Upper lobe of right lung (tissue), 1 donor: ENCODE results near the gene RDH13. TPM values are rescaled to one million over a fixed set of nuclear protein-coding genes. Genes with fewer than 3 reads are reported as not detected.

Source experiments
- ATAC-seq: fragments of 200-7000 bp; cut with Tn5 transposase; one replicate; pipeline ENCODE4 v1.9.1; 2020; ENCODE audit warnings: mild to moderate bottlenecking, moderate library complexity
- DNase-seq: peaks from one replicate; pipeline ENCODE4 v3.0.0-alpha.2; 2020
- H3K27ac ChIP-seq: fragments of 200-600 bp; one replicate; pipeline ENCODE4 v1.8.0; 2022
- H3K27me3 ChIP-seq: fragments of 200-600 bp; one replicate; pipeline ENCODE4 v1.8.0; 2022; ENCODE audit warnings: mild to moderate bottlenecking
- H3K36me3 ChIP-seq: fragments of 200-600 bp; one replicate; pipeline ENCODE4 v1.8.0; 2022
- H3K4me1 ChIP-seq: fragments of 200-600 bp; one replicate; pipeline ENCODE4 v1.8.0; 2022
- H3K4me3 ChIP-seq: fragments of 200-600 bp; one replicate; pipeline ENCODE4 v1.8.0; 2022; ENCODE audit warnings: mild to moderate bottlenecking
- H3K9me3 ChIP-seq: fragments of 200-600 bp; one replicate; pipeline ENCODE4 v1.8.0; 2022
- intact Hi-C: fragments of 100-400 bp; cut with DNase I; formaldehyde crosslinking; loops from one replicate; pipeline ENCODE4 v1.11.0; 2022
- total RNA-seq: library from RNA; stranded (reverse); fragmentation: NEBNext Ultra II Directional; extraction: Animal tissue kit (Norgen Biotek cat#: 25700); gene quantifications from one replicate; pipeline ENCODE4 v1.2.1, GENCODE V29; 2021
- TF ChIP-seq, protein P1 (sequence below): fragments of 200-600 bp; IDR thresholded peaks from one replicate; pipeline ENCODE4 v1.8.0; 2022; ENCODE audit warnings: antibody characterized with exemption
- donor health status: DM: no; HTN: yes; CAD: no; lungs with severe emphysema.

RDH13 gene
- total RNA-seq, 1 donor from 2014 or later = 30.0 TPM

DNA sequence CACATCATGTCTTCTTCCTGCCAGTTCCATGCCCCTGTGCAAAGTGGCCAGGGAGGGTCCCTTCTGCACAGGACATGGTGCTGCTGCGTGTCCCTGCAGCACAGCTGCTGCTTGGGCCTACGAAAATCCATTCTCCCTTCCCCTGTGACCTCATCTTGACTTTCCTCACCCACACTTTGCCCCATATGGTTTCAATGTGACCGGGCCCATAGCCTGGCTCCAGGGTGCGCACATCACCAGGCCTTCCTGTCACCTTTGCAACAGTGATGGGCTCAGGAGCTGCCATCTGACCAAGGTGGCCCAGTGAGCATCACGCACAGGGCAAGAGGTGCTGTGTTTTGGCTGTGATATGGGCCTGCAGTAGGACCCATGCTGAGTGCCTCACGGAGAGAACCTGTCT lies 43.6 kb upstream of the RDH13 start:
- Histone ChIP-seq H3K27me3 (no peaks in the 10 kb centered on the region), H3K4me1 (no peaks in the 10 kb centered on the region), H3K9me3 (no peaks in the 10 kb centered on the region), H3K27ac (no peak overlapping the region), H3K36me3 (peaks cover 30% of the 10 kb centered on the region), H3K4me3 (no peak overlapping the region)
- ATAC-seq (no peak), DNase-seq (no peak)
- intact Hi-C loops = no loop called here
- TF ChIP-seq, protein P1, sequence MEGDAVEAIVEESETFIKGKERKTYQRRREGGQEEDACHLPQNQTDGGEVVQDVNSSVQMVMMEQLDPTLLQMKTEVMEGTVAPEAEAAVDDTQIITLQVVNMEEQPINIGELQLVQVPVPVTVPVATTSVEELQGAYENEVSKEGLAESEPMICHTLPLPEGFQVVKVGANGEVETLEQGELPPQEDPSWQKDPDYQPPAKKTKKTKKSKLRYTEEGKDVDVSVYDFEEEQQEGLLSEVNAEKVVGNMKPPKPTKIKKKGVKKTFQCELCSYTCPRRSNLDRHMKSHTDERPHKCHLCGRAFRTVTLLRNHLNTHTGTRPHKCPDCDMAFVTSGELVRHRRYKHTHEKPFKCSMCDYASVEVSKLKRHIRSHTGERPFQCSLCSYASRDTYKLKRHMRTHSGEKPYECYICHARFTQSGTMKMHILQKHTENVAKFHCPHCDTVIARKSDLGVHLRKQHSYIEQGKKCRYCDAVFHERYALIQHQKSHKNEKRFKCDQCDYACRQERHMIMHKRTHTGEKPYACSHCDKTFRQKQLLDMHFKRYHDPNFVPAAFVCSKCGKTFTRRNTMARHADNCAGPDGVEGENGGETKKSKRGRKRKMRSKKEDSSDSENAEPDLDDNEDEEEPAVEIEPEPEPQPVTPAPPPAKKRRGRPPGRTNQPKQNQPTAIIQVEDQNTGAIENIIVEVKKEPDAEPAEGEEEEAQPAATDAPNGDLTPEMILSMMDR = no peak

DNA sequence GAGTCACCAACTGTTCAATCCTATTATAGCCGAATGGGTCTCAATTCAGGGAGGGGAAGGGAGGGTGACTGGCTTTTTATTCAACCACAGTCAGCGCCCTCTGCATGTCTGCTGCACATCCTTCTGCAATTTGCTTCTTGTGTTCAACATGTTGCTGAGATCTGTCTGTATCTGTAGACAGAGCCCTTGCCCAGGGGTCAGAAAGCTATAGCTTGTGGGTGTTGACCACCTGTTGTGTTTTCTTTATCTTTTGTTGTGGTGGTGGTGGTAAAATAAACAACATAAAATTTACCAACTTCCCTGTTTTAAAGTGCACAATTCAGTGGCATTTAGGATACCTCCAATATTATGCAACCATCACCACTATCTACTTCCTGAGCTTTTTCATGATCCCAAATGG lies 42.3 kb upstream of the RDH13 start:
- no peak overlapping the region for H3K27ac ChIP-seq
- no peaks in the 10 kb centered on the region for H3K27me3 ChIP-seq
- H3K4me3 ChIP-seq = no peak overlapping the region
- DNase-seq (no peak), ATAC-seq (no peak)
- intact Hi-C loops = no loop called here
- H3K36me3 ChIP-seq = peaks cover 44% of the 10 kb centered on the region
- TF ChIP-seq, protein P1 = no peak
- H3K9me3 ChIP-seq = no peaks in the 10 kb centered on the region
- no peaks in the 10 kb centered on the region for H3K4me1 ChIP-seq

DNA sequence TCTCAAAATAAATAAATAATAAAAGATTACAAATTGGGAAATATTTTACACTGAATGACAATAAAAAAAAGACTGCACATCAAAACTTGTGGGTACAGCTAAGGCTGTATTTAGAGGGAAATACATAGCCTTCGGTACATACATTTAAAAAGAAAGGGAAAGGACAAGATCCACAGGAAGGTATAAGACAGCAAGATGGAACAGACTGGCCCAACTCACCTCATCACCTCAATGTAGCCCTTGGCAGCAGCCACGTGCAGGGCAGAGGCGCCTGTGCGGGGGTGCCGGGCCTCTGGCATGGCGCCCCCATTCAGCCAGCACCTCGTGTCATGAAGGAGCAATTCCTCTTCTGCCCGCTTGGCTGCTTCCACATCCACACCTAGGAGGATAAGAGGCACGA lies 40.2 kb upstream of the RDH13 start:
- no peak for DNase-seq
- no peaks in the 10 kb centered on the region for H3K27me3 ChIP-seq
- peaks cover 4% of the 10 kb centered on the region for H3K4me1 ChIP-seq
- TF ChIP-seq, protein P1 = no peak
- no peak overlapping the region for H3K27ac ChIP-seq
- no peak overlapping the region for H3K4me3 ChIP-seq
- no peak for ATAC-seq
- no peaks in the 10 kb centered on the region for H3K9me3 ChIP-seq
- H3K36me3 ChIP-seq = peaks cover 34% of the 10 kb centered on the region
- intact Hi-C loops = no loop called here

DNA sequence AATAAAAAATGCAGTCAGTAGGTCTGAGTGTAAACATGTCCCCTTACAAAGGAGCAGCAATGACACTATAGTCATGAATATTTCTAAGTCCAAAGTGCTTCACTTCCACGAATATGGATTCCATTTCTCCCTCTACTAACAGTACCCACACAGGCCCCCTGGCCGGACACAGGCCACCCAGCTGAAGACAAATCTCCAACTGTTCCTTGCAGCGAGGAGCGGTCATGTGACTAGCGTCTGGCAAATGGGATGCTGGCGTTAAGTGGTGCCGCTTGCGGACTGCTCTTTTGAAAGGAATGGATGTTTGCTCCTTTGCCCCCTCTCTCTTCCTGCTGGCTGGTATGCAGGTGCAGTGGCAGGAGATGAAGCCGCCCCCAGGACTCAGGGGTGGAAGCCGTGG lies 38.3 kb upstream of the RDH13 start:
- intact Hi-C loops = no loop called here
- Histone ChIP-seq H3K27me3 (no peaks in the 10 kb centered on the region), H3K27ac (no peak overlapping the region), H3K4me3 (no peak overlapping the region), H3K9me3 (no peaks in the 10 kb centered on the region), H3K36me3 (peaks cover 34% of the 10 kb centered on the region), H3K4me1 (peaks cover 5% of the 10 kb centered on the region)
- TF ChIP-seq, protein P1 = no peak
- ATAC-seq (no peak), DNase-seq (no peak)

DNA sequence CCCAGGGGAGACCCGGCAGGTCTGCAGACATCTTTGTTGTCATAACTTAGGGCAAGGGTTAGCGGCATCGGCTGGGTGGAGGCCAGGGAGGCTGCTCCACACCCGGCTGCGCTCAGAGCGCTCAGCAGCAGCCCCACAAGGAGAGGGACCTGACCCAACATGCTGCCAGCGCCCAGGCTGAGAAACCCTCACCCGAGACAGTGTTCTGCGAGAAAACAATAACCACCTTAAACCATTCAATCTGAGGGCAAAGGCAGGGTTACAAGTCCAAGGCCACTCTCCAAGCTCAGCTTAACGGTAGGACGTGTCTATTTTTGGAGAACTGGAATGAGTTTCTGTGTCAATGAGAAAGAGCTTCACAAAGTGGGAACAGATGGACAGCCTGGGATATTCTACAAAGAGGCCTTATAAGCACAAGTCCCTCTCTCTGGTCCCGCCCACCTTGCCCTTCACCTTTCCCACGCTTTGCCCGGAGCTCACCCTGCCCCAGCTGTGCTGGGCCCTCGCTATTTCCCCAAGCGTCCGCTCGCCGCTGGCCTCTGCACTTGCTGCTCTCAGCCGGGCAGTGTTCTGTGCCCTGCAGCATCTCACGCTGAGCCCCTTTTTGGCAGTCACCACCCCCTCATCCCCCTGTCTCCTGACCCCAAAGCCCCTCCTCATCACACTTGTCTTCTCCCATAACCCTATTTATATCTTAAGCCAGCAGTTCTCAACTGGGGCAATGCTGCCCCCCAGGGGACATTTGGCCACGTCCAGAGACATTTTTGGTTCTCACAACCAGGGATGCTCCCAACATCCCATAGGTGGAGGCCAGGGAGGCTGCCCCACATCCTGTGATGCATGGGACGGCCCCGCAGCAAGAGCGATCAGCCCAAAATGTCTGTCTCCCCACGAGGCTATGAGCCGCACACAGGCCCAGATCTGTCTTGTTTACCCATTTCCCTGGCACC lies 36.9 kb upstream of the RDH13 start:
- TF ChIP-seq, protein P1 = peak; percentile 8
- Histone ChIP-seq H3K9me3 (no peaks in the 10 kb centered on the region), H3K4me3 (no peak overlapping the region), H3K27me3 (no peaks in the 10 kb centered on the region), H3K36me3 (peaks cover 41% of the 10 kb centered on the region), H3K27ac (no peak overlapping the region), H3K4me1 (peaks cover 5% of the 10 kb centered on the region)
- intact Hi-C loops = no loop called here
- ATAC-seq (no peak), DNase-seq (no peak)
